HEK293T (cell line): ENCODE measurements around the gene ATP8A1.

Experiments used
- ARNT ChIP-seq: fragments of 450-650 bp; IDR thresholded peaks from 2 replicates; pipeline ENCODE4 v1.6.1; 2017; ENCODE audit warnings: mild to moderate bottlenecking
- BHLHE40 ChIP-seq: fragments of 450-650 bp; IDR thresholded peaks from 2 replicates; pipeline ENCODE4 v1.6.1; 2016; ENCODE audit warnings: mild to moderate bottlenecking, moderate library complexity, borderline replicate concordance
- ELF4 ChIP-seq: fragments of 450-650 bp; IDR thresholded peaks from 2 replicates; pipeline ENCODE4 v1.6.1; 2017; ENCODE audit warnings: antibody characterized with exemption
- FOXA1 ChIP-seq: fragments of 450-650 bp; IDR thresholded peaks from 2 replicates; pipeline ENCODE4 v1.6.1; 2016; ENCODE audit warnings: mild to moderate bottlenecking
- FOXK2 ChIP-seq: fragments of 450-650 bp; IDR thresholded peaks from 2 replicates; pipeline ENCODE4 v1.6.1; 2016; ENCODE audit warnings: mild to moderate bottlenecking
- FOXM1 ChIP-seq: fragments of 450-650 bp; IDR thresholded peaks from 2 replicates; pipeline ENCODE4 v1.6.1; 2017; ENCODE audit warnings: mild to moderate bottlenecking, borderline replicate concordance
- HDGF ChIP-seq: fragments of 450-650 bp; IDR thresholded peaks from 2 replicates; pipeline ENCODE4 v1.6.1; 2017; ENCODE audit warnings: antibody characterized with exemption, borderline replicate concordance
- LEF1 ChIP-seq: fragments of 450-650 bp; IDR thresholded peaks from 2 replicates; pipeline ENCODE4 v1.6.1; 2017; ENCODE audit warnings: mild to moderate bottlenecking, borderline replicate concordance
- NFRKB ChIP-seq: fragments of 450-650 bp; IDR thresholded peaks from 2 replicates; pipeline ENCODE4 v1.6.1; 2016; ENCODE audit warnings: mild to moderate bottlenecking, moderate library complexity
- PKNOX1 ChIP-seq: fragments of 450-650 bp; IDR thresholded peaks from 2 replicates; pipeline ENCODE4 v1.6.1; 2016
- SP1 ChIP-seq: fragments of 450-650 bp; IDR thresholded peaks from 2 replicates; pipeline ENCODE4 v1.6.1; 2017
- SUZ12 ChIP-seq: fragments of 450-650 bp; IDR thresholded peaks from 2 replicates; pipeline ENCODE4 v1.6.1; 2016; ENCODE audit warnings: mild to moderate bottlenecking
- TARDBP ChIP-seq: fragments of 450-650 bp; IDR thresholded peaks from 2 replicates; pipeline ENCODE4 v1.6.1; 2016

DNA sequence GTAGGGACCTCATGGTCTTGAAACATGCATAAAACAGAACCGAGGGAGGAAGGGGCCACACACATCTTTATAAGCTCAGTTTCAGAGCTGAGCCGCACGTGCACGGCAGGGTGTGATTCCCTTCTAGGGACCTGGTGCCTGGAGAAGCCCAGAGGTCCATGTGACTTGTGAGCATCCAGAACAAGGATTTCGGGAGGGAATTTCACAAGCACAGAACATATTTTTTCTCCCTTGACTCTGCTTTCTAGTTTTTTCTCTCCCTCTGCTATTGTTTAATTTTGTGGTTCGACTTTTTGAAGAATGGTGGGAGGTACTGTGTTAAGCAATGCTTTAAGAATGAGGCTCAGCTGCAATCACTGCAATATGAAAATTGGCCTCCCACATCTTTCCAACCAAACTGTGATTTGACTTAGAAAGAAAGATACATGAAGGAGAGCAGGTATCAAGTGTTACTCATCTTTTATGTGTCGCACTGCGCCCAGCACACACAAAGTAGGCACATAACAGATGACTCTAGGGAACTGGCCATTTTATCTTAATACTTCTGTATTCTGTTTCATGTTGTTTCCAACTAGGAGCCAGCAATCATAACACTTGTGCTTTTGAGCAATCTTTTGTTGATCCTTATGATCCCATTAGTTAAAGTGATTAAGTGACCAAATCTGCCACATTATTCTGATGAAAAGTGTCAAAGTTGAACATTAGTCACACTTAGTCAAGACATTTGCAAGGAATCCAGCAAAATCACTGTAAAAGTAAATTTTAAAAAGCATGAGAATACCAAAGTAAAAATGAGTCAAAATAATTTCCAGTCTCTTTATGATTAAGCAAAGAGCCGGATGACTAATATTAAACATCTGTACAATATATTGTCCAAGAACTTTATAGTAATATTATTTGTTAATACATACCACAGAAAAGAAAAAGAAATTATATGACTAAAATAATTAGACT lies 173.2 kb downstream of the ATP8A1 start:
- TF ChIP-seq PKNOX1 (no peak), ARNT (no peak), TARDBP (no peak), SUZ12 (no peak), FOXK2 (no peak), ELF4 (no peak), FOXA1 (no peak), FOXM1 (no peak), LEF1 (no peak), BHLHE40 (no peak), HDGF (no peak), SP1 (no peak), NFRKB (no peak)
